GM12801 (cell line): Measurements from ENCODE around the gene PRKCE.

Source experiments
- TF ChIP-seq, protein P1 (sequence below): IDR thresholded peaks from one replicate; pipeline ENCODE4 v1.5.1; 2011; ENCODE audit warnings: control low read depth; ENCODE audit not compliant: insufficient read length; ENCODE audit errors: extremely low read depth

PRKCE gene

DNA sequence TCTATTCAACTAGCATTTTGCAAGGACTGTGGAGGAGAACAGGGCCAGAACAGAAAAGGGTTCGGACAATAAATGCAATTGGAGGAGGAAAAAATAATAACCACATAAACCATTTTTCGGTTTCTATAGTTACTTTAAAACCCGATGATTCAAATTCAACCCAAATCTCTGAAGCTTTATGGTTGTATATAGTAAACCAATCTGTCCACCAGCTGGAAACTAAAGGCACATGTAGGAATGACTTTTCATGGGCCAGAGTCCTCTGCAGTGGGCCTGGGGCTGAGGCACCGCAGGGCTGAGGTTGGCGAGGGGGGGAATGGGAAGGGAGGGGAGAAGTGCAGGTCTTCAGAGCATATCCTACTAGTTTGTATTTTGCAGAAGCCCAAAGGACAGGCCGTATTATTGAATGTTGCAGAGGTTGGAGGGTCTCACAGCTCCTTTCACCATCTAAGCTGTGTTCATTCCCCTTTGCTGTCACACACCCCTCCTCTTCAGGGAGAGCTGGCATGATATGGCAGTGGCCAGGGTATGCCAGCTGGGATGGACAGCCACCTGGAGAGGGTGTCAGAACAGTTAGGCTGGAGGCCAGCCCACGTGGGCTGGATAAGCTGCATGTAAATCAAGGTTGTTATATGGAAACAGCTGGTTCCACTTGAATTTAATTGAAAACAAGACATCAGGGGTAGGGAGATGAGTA, 267.1 kb downstream of the PRKCE start:
- TF ChIP-seq, protein P1, sequence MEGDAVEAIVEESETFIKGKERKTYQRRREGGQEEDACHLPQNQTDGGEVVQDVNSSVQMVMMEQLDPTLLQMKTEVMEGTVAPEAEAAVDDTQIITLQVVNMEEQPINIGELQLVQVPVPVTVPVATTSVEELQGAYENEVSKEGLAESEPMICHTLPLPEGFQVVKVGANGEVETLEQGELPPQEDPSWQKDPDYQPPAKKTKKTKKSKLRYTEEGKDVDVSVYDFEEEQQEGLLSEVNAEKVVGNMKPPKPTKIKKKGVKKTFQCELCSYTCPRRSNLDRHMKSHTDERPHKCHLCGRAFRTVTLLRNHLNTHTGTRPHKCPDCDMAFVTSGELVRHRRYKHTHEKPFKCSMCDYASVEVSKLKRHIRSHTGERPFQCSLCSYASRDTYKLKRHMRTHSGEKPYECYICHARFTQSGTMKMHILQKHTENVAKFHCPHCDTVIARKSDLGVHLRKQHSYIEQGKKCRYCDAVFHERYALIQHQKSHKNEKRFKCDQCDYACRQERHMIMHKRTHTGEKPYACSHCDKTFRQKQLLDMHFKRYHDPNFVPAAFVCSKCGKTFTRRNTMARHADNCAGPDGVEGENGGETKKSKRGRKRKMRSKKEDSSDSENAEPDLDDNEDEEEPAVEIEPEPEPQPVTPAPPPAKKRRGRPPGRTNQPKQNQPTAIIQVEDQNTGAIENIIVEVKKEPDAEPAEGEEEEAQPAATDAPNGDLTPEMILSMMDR = no peak

DNA sequence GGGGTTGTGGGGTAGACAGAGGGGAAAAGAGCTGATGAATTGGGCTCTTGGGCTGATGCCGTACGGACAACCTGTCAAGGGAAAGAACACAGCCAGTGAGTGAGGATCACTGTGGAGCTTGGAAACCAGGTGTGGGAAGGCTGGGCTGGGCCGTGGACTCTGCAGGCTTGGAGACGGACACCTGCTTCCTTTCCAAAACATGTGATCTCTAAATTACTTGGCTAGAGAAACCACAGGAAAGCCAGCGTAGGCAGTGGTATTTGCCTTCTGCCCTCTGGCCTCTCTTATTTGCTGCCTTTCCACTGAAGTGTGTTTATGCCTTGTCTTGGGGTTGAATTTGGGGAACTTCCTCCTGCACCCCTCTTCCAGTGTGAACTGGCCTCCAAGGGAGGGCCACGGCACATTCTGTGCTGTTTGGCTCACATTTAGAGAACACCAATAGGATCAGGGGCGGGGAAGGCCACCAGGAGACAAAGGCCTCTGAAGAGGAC, 267.7 kb downstream of the PRKCE start:
- TF ChIP-seq, protein P1 = no peak

DNA sequence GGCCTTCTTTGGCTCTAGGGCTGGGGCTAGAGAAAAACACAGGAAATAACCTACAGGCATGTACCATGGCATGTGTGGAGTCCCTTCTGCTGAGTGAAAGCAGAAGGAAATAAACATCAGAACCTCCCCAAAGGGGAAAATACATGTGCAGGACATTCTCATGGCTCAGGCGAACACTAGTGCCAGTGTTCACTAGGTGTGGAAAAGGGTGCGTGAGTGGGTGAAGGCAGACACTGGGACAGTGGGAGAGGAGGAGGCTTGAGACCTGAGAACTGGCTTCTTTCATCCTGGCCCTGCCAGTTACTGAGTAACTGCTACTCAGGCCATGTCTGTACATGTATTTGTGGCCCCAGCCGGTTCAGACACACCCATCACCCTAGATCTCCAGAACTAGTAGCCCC, 268.2 kb downstream of the PRKCE start:
- TF ChIP-seq, protein P1 = no peak

DNA sequence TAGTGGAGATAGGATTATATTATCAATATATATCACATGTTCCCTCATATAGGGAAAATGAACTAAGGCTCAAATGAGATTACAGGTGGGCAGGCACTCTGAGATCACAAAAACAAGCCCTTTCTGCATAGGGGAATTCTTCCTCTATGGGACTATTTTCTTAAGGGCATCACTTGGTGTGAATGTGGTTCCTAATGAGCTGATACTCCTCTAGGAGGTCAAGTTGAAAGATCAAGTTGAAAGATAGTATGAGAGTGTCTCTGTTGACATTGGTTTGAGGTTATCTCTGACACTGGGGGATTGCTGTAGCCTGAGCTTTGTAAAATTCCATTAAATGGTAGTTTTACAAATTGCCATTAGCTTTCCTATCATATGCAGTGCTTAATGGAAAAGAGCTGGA, 270.4 kb downstream of the PRKCE start:
- TF ChIP-seq, protein P1 = no peak

DNA sequence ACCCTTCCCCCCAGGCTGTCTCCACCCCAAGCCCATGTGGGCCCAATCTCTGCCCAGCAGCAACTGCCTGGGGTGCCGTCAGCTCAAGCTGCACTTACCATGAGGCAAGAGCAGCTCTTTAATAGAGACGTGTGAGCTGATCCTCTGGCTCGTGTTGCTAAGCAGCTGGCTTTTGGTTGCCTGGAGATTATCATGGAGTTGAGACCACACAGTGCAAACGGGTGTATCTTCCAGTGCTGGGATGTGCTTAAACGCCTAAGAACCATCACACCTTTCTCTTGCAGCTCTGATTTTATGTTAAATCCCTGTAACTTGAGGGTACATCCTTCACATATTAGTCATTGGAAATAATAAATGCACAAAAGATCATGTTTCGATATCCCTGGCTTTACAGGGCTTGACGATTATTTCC, 271.1 kb downstream of the PRKCE start:
- TF ChIP-seq, protein P1 = no peak

DNA sequence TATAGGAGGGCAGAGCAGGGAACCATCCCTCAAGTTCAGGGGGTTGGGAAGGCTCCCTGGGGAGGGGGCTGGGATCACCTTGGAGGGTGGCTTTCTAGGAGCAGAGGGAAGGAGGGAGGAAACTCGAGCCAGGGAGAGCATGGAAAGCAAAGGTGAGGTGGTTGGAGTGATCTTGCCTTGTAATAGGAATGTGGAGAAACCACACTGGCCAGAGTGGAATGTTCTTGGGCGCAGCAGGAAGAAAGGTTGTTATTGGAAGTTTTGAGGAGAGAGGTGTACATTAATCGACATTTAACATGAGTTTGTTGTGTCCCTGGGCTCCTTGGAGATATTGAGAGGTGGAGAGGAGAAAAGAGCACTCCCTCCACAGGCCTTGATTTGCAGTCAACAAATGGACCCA, 272.2 kb downstream of the PRKCE start:
- TF ChIP-seq, protein P1 = no peak

DNA sequence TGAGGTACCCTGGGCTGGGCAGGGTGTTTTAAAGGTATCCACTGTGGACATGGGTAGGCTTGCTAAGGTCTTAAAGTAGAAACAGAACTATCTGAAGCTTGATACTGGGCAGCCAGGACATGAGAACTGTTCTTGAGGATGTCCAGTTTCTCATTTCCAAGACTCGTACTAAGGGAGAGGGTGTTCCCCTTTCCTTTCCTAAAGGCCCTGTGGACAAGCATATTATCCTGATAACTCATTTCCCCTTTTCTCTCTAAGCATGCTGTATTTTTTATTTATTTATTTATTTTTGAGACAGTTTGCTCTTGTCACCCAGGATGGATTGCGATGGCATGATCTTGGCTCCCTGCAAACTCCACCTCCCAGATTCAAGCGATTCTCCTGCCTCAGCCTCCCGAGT, 273.6 kb downstream of the PRKCE start:
- TF ChIP-seq, protein P1 = no peak
